Esophagus squamous epithelium (tissue), 4 donors: ENCODE data around the gene ARHGEF28.

Source experiments
- CTCF ChIP-seq, 6 experiments: fragments of 450-650 bp in 4 of 6; fragments of 200-600 bp in 2 of 6; sonication (generic) in 2 of 6; IDR thresholded peaks; one replicate each; pipeline ENCODE4 v1.5.1; 2016 to 2019; ENCODE audit warnings: antibody characterized with exemption in 6 of 6, mild to moderate bottlenecking in 4 of 6, moderate library complexity in 4 of 6
- POLR2A ChIP-seq, 4 donors: fragments of 450-650 bp; IDR thresholded peaks; one replicate each; pipeline ENCODE4 v1.6.1; 2017; ENCODE audit warnings: antibody characterized with exemption in 4 of 4, mild to moderate bottlenecking in 4 of 4, moderate library complexity in 3 of 4

- no peak for TF ChIP-seq CTCF (IDR thresholded peaks at IDR 0.05)
- TF ChIP-seq POLR2A (IDR thresholded peaks at IDR 0.05): no peak
These were observed 90.3 kb downstream of the ARHGEF28 start for GRCh38 chr5:73716284-73716808.
